ENCODE data around the gene SLC46A1.

DNA sequence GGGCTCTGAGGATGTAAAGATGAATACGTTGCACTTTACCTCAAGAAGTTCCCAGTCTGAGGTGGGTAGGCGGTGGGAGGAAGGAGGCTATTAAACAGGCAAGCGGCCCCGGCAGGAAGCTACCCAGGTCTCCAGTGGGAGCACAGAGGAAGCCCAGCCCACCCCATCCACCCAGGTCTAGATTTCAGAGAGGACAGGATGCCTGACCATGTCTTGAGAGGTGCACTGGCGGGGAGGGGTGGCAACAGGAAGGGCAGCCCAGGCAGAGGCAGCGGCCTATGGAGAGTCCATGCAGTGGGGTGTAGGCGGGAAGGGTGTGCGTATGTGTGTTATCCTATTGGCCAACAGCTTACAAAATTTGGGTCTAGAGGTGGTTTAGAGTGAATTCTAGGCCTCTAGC, 20.6 kb downstream of the SLC46A1 start:
- no peak for TF ChIP-seq POLR2A (IDR thresholded peaks at IDR 0.05; ENCODE audit: low read depth, low read length)
- no peak for TF ChIP-seq TAF1 (IDR thresholded peaks at IDR 0.05; ENCODE audit: borderline replicate concordance, low read depth, low read length)

Data from GM12892 (cell line).